ENCODE data around the gene PODNL1. TPM values are rescaled to one million over a fixed set of nuclear protein-coding genes. Genes with fewer than 3 reads are reported as not detected.

The PODNL1 gene
- total and polyA plus RNA-seq, 2 donors (not counting 1 experiment from before 2014, with no cell fraction given) = 2.1 to 6.9 TPM

GRCh38 chr19:13951799-13952153 lies 13.6 kb upstream of the PODNL1 start:
- no peak for DNase-seq (ENCODE audit: low read depth in 2 of 2)
- Histone ChIP-seq H3K27me3 (ENCODE audit: control insufficient read depth, insufficient read depth, low read length) (no peaks in the 10 kb centered on the region), H4K20me1 (ENCODE audit: control insufficient read depth, extremely low read depth, insufficient read depth, low read length) (no peaks in the 10 kb centered on the region), H3K9ac (ENCODE audit: insufficient read depth, low read length) (no peak overlapping the region), H3K9me3 (ENCODE audit: control insufficient read depth, insufficient read depth, low read depth, low read length) (no peaks in the 10 kb centered on the region), H3K36me3 (ENCODE audit: control insufficient read depth, insufficient read depth, low read length) (peaks cover 12% of the 10 kb centered on the region), H3K27ac (ENCODE audit: insufficient read depth, low read length) (no peak overlapping the region), H3K4me3 (replicated peaks in 1 of 4; ENCODE audit: control extremely low read depth in 1 of 4, insufficient read depth in 1 of 4, low read depth in 3 of 4, low read length in 4 of 4) (peak overlapping the region; percentile 44 to 66 (median 58)), H3K4me2 (ENCODE audit: extremely low read depth, insufficient read depth, low read length) (peak overlapping the region; percentile 49), H3K79me2 (ENCODE audit: control insufficient read depth, insufficient read depth, low read length) (peaks cover 18% of the 10 kb centered on the region), H3K4me1 (ENCODE audit: control insufficient read depth, extremely low read depth, insufficient read depth, low read length) (peaks cover 6% of the 10 kb centered on the region), H2AFZ (ENCODE audit: low read length) (peak overlapping the region; percentile 85)
- TF ChIP-seq EZH2 (IDR thresholded peaks at IDR 0.05; ENCODE audit: low read length, missing control alignments) (no peak), CTCF (conservative IDR thresholded peaks at IDR 0.05 in 1 of 2, IDR thresholded peaks at IDR 0.05 in 1 of 2; ENCODE audit: low read depth in 1 of 2, low read length in 2 of 2) (no peak)

DNA sequence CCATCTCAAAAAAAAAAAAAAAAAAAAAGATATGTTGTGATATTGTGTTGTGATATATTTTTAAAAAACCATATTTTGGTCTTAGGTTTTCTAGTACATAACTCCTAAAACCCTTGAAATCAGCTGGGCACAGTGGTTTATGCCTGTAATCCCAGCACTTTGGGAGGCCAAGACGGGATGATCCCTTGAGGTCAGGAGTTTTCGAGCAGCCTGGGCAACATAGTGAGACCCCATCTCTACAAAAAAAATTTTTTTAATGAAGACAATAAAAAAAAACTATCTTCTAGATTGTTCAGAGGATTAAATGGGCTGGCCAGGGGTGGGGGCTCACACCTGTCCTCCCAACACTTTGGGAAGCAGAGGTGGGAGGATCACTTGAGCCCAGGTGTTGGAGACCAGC lies 12.8 kb upstream of the PODNL1 start:
- no peaks in the 10 kb centered on the region for H3K27me3 ChIP-seq (ENCODE audit: control insufficient read depth, insufficient read depth, low read length)
- H3K9me3 ChIP-seq (ENCODE audit: control insufficient read depth, insufficient read depth, low read depth, low read length) = no peaks in the 10 kb centered on the region
- H3K27ac ChIP-seq (ENCODE audit: insufficient read depth, low read length) = no peak overlapping the region
- no peaks in the 10 kb centered on the region for H4K20me1 ChIP-seq (ENCODE audit: control insufficient read depth, extremely low read depth, insufficient read depth, low read length)
- H3K9ac ChIP-seq (ENCODE audit: insufficient read depth, low read length) = no peak overlapping the region
- peaks cover 6% of the 10 kb centered on the region for H3K4me1 ChIP-seq (ENCODE audit: control insufficient read depth, extremely low read depth, insufficient read depth, low read length)
- TF ChIP-seq CTCF (conservative IDR thresholded peaks at IDR 0.05 in 1 of 2, IDR thresholded peaks at IDR 0.05 in 1 of 2; ENCODE audit: low read depth in 1 of 2, low read length in 2 of 2) = no peak
- no peak for TF ChIP-seq EZH2 (IDR thresholded peaks at IDR 0.05; ENCODE audit: low read length, missing control alignments)
- H3K79me2 ChIP-seq (ENCODE audit: control insufficient read depth, insufficient read depth, low read length) = peaks cover 18% of the 10 kb centered on the region
- peaks cover 6% of the 10 kb centered on the region for H3K36me3 ChIP-seq (ENCODE audit: control insufficient read depth, insufficient read depth, low read length)
- H3K4me3 ChIP-seq (replicated peaks in 1 of 4; ENCODE audit: control extremely low read depth in 1 of 4, insufficient read depth in 1 of 4, low read depth in 3 of 4, low read length in 4 of 4) = no peak overlapping the region
- no peak overlapping the region for H3K4me2 ChIP-seq (ENCODE audit: extremely low read depth, insufficient read depth, low read length)
- no peak for DNase-seq (ENCODE audit: low read depth in 2 of 2)
- H2AFZ ChIP-seq (ENCODE audit: low read length) = no peak overlapping the region

DNA sequence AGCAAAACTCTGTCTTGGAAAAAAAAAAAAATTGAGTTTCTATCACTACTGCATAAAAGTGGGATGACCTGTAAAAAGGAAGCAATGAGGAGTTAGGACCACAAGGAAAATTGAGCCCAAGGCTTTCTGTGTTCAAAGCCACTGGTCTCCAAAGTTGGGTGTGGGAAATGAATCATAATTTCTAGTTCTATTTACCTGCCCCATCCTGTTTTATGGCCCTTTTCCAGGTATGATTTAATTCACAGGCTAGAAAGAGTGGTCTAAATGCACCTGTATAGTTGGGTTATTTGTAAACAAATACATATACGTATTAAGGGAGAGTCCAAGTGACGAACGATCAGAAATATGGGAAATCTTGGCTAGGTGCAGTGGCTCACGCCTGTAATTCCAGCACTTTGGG lies 8.2 kb upstream of the PODNL1 start:
- H4K20me1 ChIP-seq (ENCODE audit: control insufficient read depth, extremely low read depth, insufficient read depth, low read length) = no peaks in the 10 kb centered on the region
- H3K27ac ChIP-seq (ENCODE audit: insufficient read depth, low read length) = no peak overlapping the region
- TF ChIP-seq CTCF (conservative IDR thresholded peaks at IDR 0.05 in 1 of 2, IDR thresholded peaks at IDR 0.05 in 1 of 2; ENCODE audit: low read depth in 1 of 2, low read length in 2 of 2) (no peak), EZH2 (IDR thresholded peaks at IDR 0.05; ENCODE audit: low read length, missing control alignments) (no peak)
- no peak for DNase-seq (ENCODE audit: low read depth in 2 of 2)
- H3K4me2 ChIP-seq (ENCODE audit: extremely low read depth, insufficient read depth, low read length) = no peak overlapping the region
- no peaks in the 10 kb centered on the region for H3K36me3 ChIP-seq (ENCODE audit: control insufficient read depth, insufficient read depth, low read length)
- no peaks in the 10 kb centered on the region for H3K9me3 ChIP-seq (ENCODE audit: control insufficient read depth, insufficient read depth, low read depth, low read length)
- no peak overlapping the region for H3K4me3 ChIP-seq (replicated peaks in 1 of 4; ENCODE audit: control extremely low read depth in 1 of 4, insufficient read depth in 1 of 4, low read depth in 3 of 4, low read length in 4 of 4)
- no peak overlapping the region for H2AFZ ChIP-seq (ENCODE audit: low read length)
- H3K79me2 ChIP-seq (ENCODE audit: control insufficient read depth, insufficient read depth, low read length) = no peaks in the 10 kb centered on the region
- no peak overlapping the region for H3K9ac ChIP-seq (ENCODE audit: insufficient read depth, low read length)
- H3K27me3 ChIP-seq (ENCODE audit: control insufficient read depth, insufficient read depth, low read length) = no peaks in the 10 kb centered on the region
- no peaks in the 10 kb centered on the region for H3K4me1 ChIP-seq (ENCODE audit: control insufficient read depth, extremely low read depth, insufficient read depth, low read length)

Data from fibroblast of lung (primary cell).